Panc1 (cell line): Measurements from ENCODE around the gene WDR27.
"Not testable (repeated sequence)": the region's sequence is repeated elsewhere in the genome, so short reads cannot be mapped to it uniquely, and the experiment has no call there.

Experiments used
- CTCF ChIP-seq: fragments of 450-650 bp; IDR thresholded peaks from 2 replicates; pipeline ENCODE4 v1.5.1; 2017; ENCODE audit warnings: mild to moderate bottlenecking
- POLR2AphosphoS5 ChIP-seq: IDR thresholded peaks from 2 replicates; pipeline ENCODE4 v1.6.1; 2012; ENCODE audit warnings: mild to moderate bottlenecking, low read depth, low read length, moderate library complexity
- REST ChIP-seq, 2 experiments: IDR thresholded peaks; 2 replicates each; pipeline ENCODE4 v1.6.1; 2011 to 2012; ENCODE audit warnings: low read depth in 2 of 2, control low read depth in 1 of 2, low read length in 1 of 2, mild to moderate bottlenecking in 1 of 2, moderate library complexity in 1 of 2; ENCODE audit not compliant: insufficient read depth in 1 of 2

- TF ChIP-seq POLR2AphosphoS5; CTCF; REST (IDR thresholded peaks at IDR 0.05; ENCODE audit: insufficient read depth in 1 of 2, low read depth in 2 of 2, low read length in 1 of 2): not testable (repeated sequence)
Measured at GRCh38 chr6:169434554-169434953, 267.3 kb downstream of the WDR27 start.
